AG04449 (cell line): ENCODE data around the gene C1orf174.

Experiments used
- CTCF ChIA-PET: fragments of 350-600 bp; formaldehyde crosslinking; extraction: SDS; loops from one replicate; lab custom pipeline; 2021; ENCODE audit warnings: antibody characterized with exemption; lab: Yijun Ruan, JAX
- POLR2A ChIA-PET: fragments of 400-600, 350-600 bp; formaldehyde crosslinking; extraction: SDS; loops from one replicate; lab custom pipeline; 2020; ENCODE audit warnings: antibody characterized with exemption, inconsistent platforms; lab: Yijun Ruan, JAX
- DNase-seq: peaks from one replicate; pipeline ENCODE4 v3.0.0-alpha.2; 2010; ENCODE audit warnings: low read depth, low spot score
- H3K4me3 ChIP-seq: 2 replicates; pipeline ENCODE4 v1.5.1; 2011; ENCODE audit warnings: low read depth, mild to moderate bottlenecking, control low read depth, low read length
- CTCF ChIP-seq: IDR thresholded peaks from one replicate; pipeline ENCODE4 v1.5.1; 2011; ENCODE audit warnings: mild to moderate bottlenecking, moderate library complexity, low read length, control low read depth, inconsistent platforms; ENCODE audit not compliant: insufficient read depth; ENCODE audit errors: missing control alignments

Gene C1orf174

GRCh38 chr1:3852091-3852490, 48.0 kb downstream of the C1orf174 start:
- no peak overlapping the region for H3K4me3 ChIP-seq
- CTCF ChIA-PET, result no interaction called here
- DNase-seq, result no peak
- POLR2A ChIA-PET, result no interaction called here
- TF ChIP-seq CTCF, result no peak

- no peak overlapping the region for H3K4me3 ChIP-seq
- CTCF ChIA-PET, result no interaction called here
- TF ChIP-seq CTCF, result no peak
- POLR2A ChIA-PET, result no interaction called here
- DNase-seq, result no peak
Observed at GRCh38 chr1:3851292-3851691, 48.8 kb downstream of the C1orf174 start.

GRCh38 chr1:3850857-3851256, 49.2 kb downstream of the C1orf174 start:
- no peak for TF ChIP-seq CTCF
- no peak overlapping the region for H3K4me3 ChIP-seq
- DNase-seq, result no peak
- POLR2A ChIA-PET, result no interaction called here
- CTCF ChIA-PET, result no interaction called here

GRCh38 chr1:3847081-3847480, 53.0 kb downstream of the C1orf174 start:
- ChIA-PET POLR2A (no interaction called here), CTCF (interaction anchor here (1.8 kb wide), 1 partner anchor 9 kb away, joined by 6 read pairs; no protein-coding TSS in a partner anchor)
- TF ChIP-seq CTCF, result no peak
- DNase-seq, result no peak
- no peak overlapping the region for H3K4me3 ChIP-seq

GRCh38 chr1:3846541-3846940, 53.5 kb downstream of the C1orf174 start:
- no peak overlapping the region for H3K4me3 ChIP-seq
- DNase-seq, result no peak
- CTCF ChIA-PET, result interaction anchor here (1.3 kb wide), 1 partner anchor 10 kb away, joined by 3 read pairs; no protein-coding TSS in a partner anchor
- POLR2A ChIA-PET, result no interaction called here
- TF ChIP-seq CTCF, result no peak

GRCh38 chr1:3842912-3843311, 57.2 kb downstream of the C1orf174 start:
- H3K4me3 ChIP-seq, result no peak overlapping the region
- DNase-seq, result no peak
- TF ChIP-seq CTCF, result no peak
- POLR2A ChIA-PET, result no interaction called here
- CTCF ChIA-PET, result no interaction called here
